NCI-H345 treated with DMSO at 0.1 percent for 48 hours (cell line): ENCODE measurements around the gene MICU2.

Source experiments
- DNase-seq: peaks from one replicate; lab custom pipeline; 2025; ENCODE audit not compliant: unreplicated experiment; lab: John Stamatoyannopoulos, UW

MICU2 gene

DNA sequence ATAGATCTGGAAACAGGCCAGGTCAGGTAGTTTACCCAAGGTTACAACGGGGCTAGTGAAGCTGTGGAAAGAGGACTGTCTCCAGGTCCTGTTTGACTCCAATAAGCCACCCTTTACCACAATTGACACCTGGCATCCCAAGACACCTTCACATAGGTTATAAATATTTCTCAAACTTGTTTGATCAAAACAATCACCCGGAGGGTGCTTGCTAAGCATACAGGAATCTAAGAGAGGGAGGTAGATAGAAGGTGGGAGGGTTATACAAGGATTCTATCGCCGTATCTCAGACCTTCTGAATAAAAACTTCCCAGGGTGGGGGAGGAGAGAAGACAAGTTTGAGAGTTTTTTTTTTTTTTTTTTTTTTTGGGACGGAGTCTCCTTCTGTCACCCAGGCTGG lies 55.4 kb downstream of the MICU2 start:
- no peak for DNase-seq

DNA sequence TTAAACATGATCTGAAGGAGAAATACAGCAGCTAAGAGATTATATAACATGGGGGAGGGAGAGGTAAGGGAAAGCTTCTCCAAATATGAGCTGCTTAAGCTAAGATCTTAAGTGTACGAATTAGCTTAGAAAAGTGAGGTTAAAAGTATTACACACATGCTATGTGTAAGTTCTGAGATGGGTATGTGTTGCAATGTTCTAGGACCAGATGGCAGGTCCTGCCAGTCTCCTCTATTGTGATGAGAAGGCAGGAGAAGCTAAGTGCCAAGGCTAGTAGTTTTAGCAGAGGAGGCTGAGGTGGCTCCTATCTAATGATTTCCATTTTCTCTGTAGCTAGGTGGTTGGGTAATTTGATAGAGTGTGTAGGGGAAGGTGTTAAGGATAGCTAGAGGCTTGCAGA lies 57.6 kb downstream of the MICU2 start:
- no peak for DNase-seq

DNA sequence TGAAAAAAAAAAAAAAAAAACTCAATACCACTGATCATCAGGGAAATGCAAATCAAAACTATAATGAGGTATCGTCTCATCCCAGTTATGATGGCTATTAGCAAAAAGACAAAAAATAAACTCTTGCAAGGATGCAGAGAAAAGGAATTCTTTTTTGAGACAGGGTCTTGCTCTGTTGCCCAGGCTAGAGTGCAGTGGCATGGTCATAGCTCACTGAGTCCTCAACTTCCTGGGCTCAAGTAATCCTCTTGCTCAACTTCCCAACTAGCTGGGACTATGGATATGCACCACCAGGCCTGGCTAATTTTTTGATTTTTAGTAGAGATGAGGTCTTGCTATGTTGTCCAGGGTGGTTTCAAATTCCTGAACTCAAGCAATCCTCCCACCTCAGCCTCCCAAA lies 59.5 kb downstream of the MICU2 start:
- DNase-seq = no peak

DNA sequence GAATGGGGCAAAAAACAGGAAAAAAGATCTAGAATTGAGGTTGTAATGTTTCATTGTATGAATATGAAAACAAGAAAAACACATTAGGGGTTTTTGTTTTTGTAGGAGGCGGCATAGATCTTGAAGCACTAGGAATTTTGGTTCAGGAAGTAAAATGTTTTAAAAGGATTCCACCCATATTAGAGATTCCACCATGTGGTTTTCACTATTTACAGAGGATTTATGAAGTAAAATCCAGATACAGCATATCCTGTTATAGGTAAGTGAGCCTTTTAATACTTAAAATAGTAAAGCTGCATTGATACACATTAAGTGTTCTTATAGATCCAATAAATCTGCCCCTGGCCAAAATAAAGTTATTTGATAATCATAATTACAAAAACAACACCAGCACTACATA lies 61.4 kb downstream of the MICU2 start:
- DNase-seq = no peak

DNA sequence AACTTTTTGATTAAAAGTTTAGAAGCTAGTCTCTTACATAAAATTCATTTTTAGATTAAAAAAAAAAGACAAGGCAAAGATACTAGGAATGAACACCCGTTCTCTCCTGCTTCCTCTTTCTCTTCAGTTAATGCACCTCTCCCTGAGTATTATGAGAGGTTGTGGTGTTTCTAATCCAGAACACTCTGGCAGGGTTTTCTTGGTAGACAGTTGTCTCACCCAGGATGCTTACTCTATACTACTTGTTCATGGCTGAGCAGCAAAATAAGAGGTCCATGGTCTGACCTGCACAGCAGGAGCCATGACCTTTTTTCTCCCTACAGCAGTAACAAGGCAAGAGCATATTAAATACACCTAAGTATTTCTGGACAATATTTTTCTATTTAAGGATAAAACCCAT lies 62.0 kb downstream of the MICU2 start:
- no peak for DNase-seq

DNA sequence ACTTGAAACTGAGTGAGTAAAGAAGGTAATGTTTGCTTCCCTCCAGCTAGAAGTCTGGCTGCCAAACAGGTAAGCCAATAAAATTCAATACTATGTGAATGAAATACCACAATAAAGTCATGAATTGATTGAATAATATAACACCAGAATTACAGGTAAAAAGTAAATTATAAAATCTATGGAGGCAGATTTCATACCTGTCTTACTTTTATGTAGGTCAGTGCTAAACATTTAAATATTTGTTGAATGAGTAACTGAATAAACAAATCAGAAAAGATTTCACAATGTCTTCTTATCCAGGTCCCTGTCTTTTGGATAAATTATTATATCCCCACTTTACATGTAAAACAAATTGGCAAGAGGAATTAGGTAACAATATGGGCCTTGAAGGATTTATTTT lies 62.7 kb downstream of the MICU2 start:
- DNase-seq = no peak

DNA sequence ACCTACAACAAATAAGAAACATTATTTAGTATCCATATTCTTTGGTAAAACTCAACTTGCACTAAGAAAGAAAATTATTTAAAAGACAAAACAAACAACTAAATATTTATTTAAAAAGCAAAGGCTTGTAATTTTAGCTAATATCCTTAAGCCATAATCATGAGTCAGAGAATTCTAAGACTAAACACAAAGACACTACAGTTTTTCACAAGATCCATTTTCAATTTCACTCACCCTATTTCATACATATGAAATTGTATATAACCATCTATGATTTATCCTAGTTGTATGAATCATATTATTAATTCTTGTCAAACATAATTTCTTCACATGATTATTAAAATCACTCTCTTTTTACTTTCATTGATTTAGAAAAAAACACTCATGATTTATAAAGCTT lies 64.3 kb downstream of the MICU2 start:
- DNase-seq = no peak

DNA sequence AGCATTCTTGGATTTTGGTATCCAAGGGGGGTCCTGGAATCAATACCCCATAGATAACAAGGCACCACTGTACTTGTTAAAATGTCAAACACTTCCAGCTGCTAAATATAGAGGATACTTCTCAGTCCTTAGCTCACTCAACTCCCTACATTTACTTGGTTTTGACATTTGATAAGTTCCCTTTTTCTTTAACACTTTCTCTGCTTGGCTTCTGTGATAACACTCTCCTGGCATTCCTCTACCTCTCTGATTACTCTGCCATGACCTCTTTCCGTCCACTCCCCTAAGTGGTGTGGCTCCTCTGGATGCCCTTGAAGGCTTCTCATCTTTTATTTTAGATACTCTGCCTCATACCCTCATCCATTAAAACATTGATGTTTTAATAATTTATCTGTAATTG lies 65.2 kb downstream of the MICU2 start:
- no peak for DNase-seq

DNA sequence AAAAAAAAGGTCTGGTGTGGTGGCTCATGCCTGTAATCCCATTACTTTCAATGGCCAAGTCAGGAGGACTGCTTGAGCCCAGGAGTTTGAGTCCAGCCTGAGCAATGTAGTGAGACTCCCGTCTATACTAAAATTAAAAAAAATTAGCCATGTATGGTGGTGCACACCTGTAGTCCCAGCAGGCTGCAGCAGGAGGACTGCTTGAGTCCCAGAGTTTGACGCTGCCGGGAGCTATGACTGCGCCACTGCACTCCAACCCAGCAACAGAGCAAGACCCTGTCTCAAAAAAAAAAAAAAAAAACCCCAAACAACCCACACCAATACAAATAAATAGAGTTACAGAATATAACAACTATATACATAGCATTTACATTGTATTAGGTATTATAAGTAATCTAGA lies 65.7 kb downstream of the MICU2 start:
- DNase-seq = no peak

DNA sequence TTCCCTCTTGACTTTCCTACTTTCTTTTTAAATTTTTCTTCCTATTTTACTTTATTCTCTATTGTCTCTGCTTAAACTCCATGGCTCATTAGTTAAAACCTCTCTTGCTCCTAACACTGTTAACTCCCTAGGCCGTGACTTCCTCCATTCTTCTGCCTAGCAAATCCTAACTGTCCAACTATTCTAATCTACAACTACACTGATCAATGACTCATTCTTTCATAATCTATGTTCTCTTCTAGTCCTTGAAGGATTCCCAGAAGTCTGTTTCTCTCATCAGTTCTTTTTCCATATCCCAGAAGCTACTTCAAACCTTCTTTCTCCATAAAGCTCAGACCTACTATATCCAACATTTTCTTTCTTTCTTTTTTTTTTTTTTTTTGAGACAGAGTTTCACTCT lies 66.9 kb downstream of the MICU2 start:
- DNase-seq = no peak

DNA sequence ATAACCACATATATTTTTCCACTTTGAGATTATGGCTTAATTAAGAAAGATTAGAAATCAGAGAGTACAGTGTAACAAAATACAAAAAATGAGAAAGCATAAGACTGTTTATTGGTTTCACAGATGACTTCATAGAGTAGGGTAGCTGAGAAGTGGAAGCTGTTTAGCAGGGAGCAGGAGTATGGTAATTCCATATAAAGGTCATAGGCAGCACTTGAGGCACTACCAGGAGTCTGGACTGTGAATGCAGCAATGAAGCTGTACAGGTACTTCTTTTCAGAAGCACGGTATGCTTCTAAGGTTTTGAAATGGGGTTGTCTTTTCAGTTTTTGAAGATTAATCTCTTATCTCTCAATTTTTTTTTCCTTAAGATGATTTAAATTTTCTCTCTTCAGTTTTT lies 69.2 kb downstream of the MICU2 start:
- DNase-seq = no peak

DNA sequence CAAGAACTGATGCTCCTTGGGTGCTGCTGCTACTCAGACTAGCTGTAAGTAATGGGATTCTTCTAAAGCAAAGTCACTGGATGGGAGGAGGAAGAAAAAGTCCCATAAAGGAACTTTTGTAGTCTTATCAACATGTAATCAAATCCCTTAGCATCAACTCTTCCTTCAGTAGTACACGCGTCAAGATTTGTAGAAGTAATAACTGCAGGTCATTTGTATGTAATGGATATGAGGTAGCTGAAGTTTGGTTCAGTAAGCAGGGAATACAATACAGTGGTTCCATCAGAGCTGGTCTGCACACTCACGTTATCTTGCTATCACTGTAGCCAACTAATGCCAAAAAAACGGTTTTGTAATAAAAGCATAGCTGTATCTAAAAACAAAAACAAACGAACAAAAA lies 72.5 kb downstream of the MICU2 start:
- no peak for DNase-seq

DNA sequence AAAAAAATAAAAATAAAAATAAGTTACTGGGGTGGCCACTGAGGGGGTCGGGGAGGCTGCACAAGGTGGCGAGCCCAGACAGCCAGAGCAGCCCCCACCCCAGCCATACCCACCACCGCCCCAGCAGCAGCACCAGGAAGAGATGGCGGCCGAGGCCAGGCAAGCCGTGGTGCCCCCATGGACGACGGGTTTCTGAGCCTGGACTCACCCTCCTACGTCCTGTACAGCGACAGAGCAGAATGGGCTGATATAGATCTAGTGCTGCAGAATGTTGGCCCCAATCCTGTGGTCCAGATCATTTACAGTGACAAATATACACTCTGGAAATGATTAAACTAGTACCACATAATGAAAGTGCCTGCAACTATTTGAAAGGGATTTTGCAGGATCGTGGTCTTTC lies 73.3 kb downstream of the MICU2 start:
- no peak for DNase-seq

DNA sequence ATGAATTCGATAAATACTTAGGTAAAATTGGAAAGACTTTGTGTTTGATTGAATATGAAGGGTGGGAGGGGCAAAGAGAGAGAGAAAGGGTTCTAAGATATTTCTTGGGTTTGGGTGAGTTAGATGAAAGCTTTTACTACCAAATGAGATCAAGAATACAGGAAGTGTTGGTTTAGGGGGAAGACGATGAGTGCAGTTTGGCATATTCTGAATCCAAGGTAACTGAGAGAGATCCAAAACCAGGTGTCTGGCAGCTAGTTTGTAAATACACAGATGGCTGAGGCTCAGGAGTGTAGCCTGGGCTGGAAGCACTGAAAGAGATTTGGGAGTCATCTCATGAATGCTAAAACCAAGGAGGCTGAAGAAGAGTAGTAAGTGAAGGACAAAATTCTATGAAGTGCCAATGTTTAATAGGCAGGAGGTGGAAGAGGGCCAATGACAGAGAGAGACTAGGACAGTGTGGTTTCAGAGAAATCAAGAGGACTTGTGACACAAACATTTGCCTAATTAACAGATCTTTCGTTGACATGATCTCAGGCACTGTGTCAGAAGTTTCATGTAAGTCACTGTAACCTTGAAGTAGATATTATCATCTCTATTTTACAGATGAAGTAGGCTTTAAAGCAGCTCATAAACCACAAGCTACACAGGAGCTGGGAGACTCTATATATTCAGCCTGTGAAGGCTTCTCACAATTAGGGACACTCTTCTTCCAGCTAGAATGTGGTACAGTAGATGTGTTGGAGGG lies 74.7 kb downstream of the MICU2 start:
- DNase-seq = no peak

DNA sequence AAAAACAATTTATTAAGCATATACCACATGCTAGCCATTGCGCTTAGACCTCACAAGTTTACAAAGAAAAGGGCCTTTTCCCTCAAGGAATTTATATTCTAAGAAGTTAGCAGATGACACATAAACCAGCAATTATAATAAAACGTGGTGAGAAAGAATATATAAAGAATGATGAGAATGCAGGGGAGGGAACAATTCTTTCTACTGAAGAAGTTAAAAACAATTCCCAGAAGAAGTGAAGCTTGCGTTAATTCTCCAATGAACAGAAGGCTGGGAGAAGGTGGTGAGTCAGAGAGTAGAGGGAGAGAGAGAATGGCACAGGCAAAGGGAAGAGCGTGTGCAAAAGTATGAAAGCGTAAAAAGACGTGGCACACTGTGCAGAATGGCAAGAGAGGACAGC lies 75.4 kb downstream of the MICU2 start:
- no peak for DNase-seq

DNA sequence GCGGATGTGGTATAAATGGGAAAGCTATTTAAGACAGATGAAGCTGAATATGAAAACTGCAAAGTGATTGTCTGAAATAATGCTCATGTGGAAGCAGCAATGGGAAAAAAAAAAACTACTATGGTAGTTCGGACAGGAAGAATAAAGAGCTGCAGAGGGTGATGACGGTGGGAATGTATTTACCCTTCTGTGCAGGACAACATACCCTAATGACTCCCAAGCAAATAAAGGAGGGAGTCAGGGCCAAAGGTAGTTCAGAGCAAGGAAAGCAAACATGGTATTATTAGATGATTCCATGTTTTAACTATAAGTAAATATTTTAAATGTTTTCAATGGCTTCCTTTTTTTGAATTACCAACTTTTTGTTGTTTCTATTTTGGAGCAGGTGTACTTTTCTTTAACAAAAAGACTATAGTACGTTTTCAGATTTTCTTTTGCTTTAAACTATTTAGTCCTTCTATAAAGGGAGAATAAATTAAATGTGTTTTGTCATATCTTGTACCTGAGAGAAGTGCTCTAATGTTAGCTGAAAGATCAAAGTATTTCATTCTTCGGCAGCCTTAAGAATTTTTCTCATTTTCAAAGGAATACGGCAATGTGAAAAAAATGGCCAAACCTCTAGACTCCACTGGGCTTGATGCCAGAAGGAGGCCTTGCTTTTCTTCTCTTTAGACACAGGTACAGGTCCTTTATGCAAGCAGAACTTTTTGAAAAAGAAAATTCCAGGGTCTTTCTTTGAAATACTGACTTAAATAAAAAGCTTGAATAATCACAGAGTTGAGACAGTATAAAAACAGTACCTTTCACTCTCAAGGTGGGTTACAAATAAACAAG lies 77.0 kb downstream of the MICU2 start:
- no peak for DNase-seq

DNA sequence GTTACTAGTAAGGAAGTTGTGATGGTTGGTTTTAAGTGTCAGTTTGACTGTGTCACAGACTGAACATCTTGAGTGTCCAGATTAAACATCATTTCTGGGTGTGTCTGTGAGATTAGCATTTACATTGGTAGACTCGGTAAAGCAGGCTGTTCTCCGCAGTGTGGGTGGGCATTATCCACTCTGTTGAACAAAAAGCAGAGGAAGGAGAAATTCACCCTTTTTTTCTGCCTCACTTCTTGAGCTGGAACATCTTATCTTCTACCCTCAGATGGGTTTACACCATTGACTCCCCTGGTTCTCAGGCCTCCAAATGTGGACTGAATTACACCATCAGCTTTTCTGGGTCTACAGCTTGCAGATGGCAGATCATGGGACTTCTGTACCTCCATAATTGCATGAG lies 81.1 kb downstream of the MICU2 start:
- DNase-seq = no peak

DNA sequence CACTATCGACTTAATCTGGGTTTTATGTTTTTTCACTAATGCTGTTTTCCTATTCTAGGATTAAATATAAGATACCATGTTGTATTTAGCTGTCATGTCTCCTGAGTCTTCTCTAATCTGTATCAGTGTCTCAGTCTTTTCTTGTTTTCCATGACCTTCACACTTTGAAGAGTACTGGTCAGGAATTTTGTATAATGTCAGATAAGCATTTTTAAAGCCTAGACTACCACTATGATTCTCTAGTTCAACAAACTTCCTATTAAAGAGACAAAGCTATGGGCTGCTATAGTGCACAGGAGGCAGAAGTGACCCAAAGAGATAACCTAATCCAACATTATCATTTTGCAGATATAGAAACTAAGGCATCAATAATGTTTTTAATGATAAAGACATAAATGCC lies 81.8 kb downstream of the MICU2 start:
- DNase-seq = no peak

DNA sequence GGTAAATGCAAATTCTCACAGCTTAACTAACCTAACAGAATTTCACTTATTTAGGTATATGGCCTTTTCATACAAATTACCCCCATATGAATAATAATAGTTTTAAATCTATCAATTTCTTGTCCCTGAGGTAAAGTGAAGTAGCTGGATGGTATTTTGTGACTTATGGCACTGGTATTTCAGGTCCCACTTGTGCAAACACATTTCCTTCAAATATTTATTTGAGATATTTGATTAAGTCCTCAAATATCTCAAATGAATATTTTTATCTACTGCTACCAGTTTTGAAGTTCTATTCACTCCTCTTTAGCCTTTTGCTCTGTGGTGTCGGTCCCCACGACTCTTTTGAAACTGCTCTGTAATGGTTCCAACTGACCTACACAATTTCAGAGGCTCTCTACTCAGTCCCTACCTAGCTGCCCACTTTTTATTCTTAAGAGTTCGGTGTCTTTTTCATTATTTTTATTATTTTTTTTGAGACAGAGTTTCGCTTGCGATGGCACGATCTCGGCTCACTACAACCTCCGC lies 85.3 kb downstream of the MICU2 start:
- DNase-seq = no peak

DNA sequence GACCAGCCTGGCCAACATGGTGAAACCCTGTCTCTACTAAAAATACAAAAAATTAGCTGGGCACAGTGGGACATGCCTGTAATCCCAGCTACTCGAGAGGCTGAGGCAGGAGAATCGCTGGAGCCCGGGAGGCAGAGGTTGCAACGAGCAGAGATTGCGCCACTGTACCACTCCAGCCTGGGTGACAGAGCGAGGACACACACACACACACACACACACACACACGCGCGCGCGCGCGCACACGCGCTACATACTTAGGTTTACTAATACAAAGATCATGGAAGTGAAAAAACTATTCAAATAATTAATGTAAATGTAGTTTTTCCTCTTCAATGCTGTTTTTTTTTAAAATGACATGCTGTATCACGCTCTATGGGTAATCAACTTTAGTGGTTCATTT lies 86.4 kb downstream of the MICU2 start:
- no peak for DNase-seq

DNA sequence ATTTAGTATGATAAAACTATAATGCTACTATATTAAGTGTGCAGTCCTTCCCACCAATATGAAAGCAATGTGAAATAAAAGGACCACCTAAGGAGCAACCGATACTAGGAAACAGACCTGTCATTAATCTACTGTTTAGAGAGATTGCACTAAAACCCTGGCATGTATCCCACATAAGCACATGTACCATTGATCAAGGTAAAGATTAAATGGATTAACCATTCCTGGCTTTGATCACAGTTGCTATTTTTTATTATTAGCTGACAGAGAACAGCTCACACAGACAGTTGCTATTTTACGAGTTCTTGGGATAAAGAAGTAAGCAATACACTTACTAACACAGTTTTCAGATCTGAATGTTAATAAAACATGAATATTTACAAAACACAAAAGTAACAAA lies 87.2 kb downstream of the MICU2 start:
- DNase-seq = no peak

DNA sequence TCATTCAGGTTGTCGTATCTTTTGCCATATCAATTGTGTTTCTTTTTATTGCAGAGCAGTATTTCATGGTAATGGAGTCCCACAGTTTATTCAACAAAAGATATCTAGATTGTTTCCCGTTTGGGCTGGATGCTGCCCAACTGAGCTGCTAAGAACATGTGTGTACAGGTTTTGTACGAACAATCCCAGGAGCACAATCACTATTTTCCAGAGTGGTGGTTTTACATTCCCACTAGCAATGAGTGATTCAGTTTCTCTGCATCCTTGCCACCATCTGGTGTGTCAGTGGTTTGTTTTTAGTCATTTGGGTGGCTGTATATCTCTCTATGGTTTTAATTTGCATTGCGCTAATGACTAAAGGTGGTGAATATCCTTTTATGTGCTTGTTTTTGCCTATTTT lies 92.1 kb downstream of the MICU2 start:
- no peak for DNase-seq
